CD8-positive, alpha-beta memory T cell (primary cell): Measurements from ENCODE around the gene ZFAND3. TPM values are rescaled to one million over a fixed set of nuclear protein-coding genes. Genes with fewer than 3 reads are reported as not detected.

Experiments used
- CTCF ChIA-PET: fragments of 350-600 bp; sonication (Branson Sonifier 250); formaldehyde crosslinking; loops from one replicate; lab custom pipeline; 2021; ENCODE audit warnings: antibody characterized with exemption; lab: Charles Lee
- POLR2A ChIA-PET: fragments of 350-600 bp; sonication (Branson Sonifier 250); formaldehyde crosslinking; loops from one replicate; lab custom pipeline; 2021; ENCODE audit warnings: antibody characterized with exemption; lab: Charles Lee
- DNase-seq, 5 donors: peaks; one replicate each; pipeline versions ENCODE4 v3.0.0 to v3.0.0-alpha.2; 2020 to 2022; ENCODE audit warnings: mixed read lengths in 1 of 5
- H3K27ac ChIP-seq: one replicate; pipeline ENCODE4 v1.7.0; 2013; ENCODE audit warnings: low read depth, mild to moderate bottlenecking, low read length, moderate library complexity
- H3K27me3 ChIP-seq: 2 replicates; pipeline ENCODE4 v1.7.0; 2013; ENCODE audit warnings: low read length, mild to moderate bottlenecking; ENCODE audit not compliant: insufficient read depth, poor library complexity, severe bottlenecking
- H3K36me3 ChIP-seq: 2 replicates; pipeline ENCODE4 v1.7.0; 2013; ENCODE audit warnings: mild to moderate bottlenecking, low read length, moderate library complexity; ENCODE audit not compliant: insufficient read depth
- H3K4me1 ChIP-seq: 2 replicates; pipeline ENCODE4 v1.7.0; 2013; ENCODE audit warnings: mild to moderate bottlenecking, low read length, moderate library complexity; ENCODE audit not compliant: insufficient read depth
- H3K4me3 ChIP-seq: 2 replicates; pipeline ENCODE4 v1.7.0; 2013; ENCODE audit warnings: mild to moderate bottlenecking, low read length
- H3K9me3 ChIP-seq: 2 replicates; pipeline ENCODE4 v1.7.0; 2013; ENCODE audit warnings: mild to moderate bottlenecking, low read length
- H3K27ac Mint-ChIP-seq, 8 donors: one replicate each; pipeline ENCODE4 v1.8.0; 2020 to 2021; ENCODE audit warnings: mixed read lengths in 8 of 8, mild to moderate bottlenecking in 6 of 8, inconsistent platforms in 3 of 8, moderate library complexity in 3 of 8
- H3K27me3 Mint-ChIP-seq, 2 donors: one replicate each; pipeline ENCODE4 v1.8.0; 2020 to 2021; ENCODE audit warnings: mixed read lengths in 2 of 2, mild to moderate bottlenecking in 1 of 2, moderate library complexity in 1 of 2
- H3K36me3 Mint-ChIP-seq, 3 donors: one replicate each; pipeline ENCODE4 v1.8.0; 2020 to 2021; ENCODE audit warnings: mixed read lengths in 3 of 3, inconsistent platforms in 1 of 3, mild to moderate bottlenecking in 1 of 3
- H3K4me1 Mint-ChIP-seq, 3 donors: one replicate each; pipeline ENCODE4 v1.8.0; 2020 to 2021; ENCODE audit warnings: mixed read lengths in 3 of 3, inconsistent platforms in 1 of 3, mild to moderate bottlenecking in 1 of 3
- H3K4me3 Mint-ChIP-seq, 7 donors: one replicate each; pipeline ENCODE4 v1.8.0; 2020 to 2021; ENCODE audit warnings: mixed read lengths in 7 of 7, mild to moderate bottlenecking in 6 of 7, moderate library complexity in 4 of 7, inconsistent platforms in 2 of 7
- H3K9me3 Mint-ChIP-seq, 5 donors: one replicate each; pipeline ENCODE4 v1.8.0; 2020 to 2022; ENCODE audit warnings: mixed read lengths in 5 of 5, mild to moderate bottlenecking in 3 of 5, moderate library complexity in 2 of 5, inconsistent platforms in 1 of 5
- polyA plus RNA-seq: library from polyadenylated mRNA; unstranded; fragments of 300-500 nt; fragmentation: Illumina TruSeq; gene quantifications from one replicate; pipeline ENCODE4 v1.2.3, GENCODE V29; 2021
- total RNA-seq, 2 experiments: library from RNA; stranded (reverse); gene quantifications; one replicate each; pipeline ENCODE4 v1.2.3, GENCODE V29; 2021

The ZFAND3 gene
- total and polyA plus RNA-seq, 3 experiments from 2014 or later, result 5.2 to 29.4 (median 29.1) TPM

DNA sequence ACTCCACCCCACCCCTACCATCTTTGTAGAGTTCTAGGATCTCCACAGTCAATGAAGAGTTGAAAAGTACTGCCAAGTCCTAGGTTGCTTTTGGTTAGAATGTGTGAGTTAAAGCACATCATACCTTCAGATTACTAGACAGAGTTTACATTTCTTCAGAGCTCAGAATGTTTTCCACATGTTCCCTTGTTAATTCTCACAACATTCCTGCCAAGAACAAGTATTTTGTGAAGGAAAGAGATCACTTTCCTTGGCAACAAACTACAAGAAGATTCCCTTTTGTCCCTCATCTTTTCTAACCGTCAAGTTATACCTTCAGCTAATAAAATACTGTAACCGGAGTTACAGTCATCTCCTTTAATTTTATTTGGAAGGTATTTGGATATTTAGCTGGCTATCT lies 266.8 kb downstream of the ZFAND3 start:
- CTCF ChIA-PET, result no interaction called here
- no peak for DNase-seq
- POLR2A ChIA-PET, result no interaction called here
- Mint-ChIP-seq H3K9me3 (no peaks in the 10 kb centered on the region), H3K27me3 (no peaks in the 10 kb centered on the region), H3K4me1 (peaks cover 10 to 18% (median 14%) of the 10 kb centered on the region in 3 donors), H3K36me3 (peaks cover 19 to 56% (median 36%) of the 10 kb centered on the region in 3 donors), H3K27ac (no peak overlapping the region), H3K4me3 (no peak overlapping the region)
- no peaks in the 10 kb centered on the region for H3K9me3 ChIP-seq
- H3K36me3 ChIP-seq, result no peaks in the 10 kb centered on the region
- no peaks in the 10 kb centered on the region for H3K4me1 ChIP-seq
- no peak overlapping the region for H3K27ac ChIP-seq
- H3K27me3 ChIP-seq, result no peaks in the 10 kb centered on the region
- H3K4me3 ChIP-seq, result no peak overlapping the region

DNA sequence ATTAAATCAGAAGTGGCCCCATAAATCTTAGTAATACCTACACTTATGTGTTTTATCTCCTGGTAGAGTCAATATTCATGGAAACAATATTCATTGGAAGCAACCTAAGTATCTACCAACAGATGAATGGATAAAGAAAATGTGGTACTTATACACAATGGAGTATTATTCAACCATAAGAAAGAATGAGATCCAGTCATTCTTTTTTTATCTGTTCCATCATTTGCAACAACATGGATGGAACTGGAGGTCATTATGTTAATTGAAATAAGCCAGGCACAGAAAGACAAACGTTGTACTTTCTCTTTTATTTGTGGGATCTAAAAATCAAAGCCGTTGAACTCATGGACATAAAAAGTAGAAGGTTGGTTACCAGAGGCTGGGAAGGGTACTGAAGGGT lies 268.5 kb downstream of the ZFAND3 start:
- ChIA-PET CTCF (no interaction called here), POLR2A (no interaction called here)
- Mint-ChIP-seq H3K27me3 (no peaks in the 10 kb centered on the region), H3K9me3 (no peaks in the 10 kb centered on the region), H3K4me3 (no peak overlapping the region), H3K27ac (no peak overlapping the region), H3K36me3 (peaks cover 19 to 44% (median 28%) of the 10 kb centered on the region in 3 donors), H3K4me1 (peaks cover 10 to 15% (median 14%) of the 10 kb centered on the region in 3 donors)
- Histone ChIP-seq H3K36me3 (no peaks in the 10 kb centered on the region), H3K27me3 (no peaks in the 10 kb centered on the region), H3K4me3 (no peak overlapping the region), H3K4me1 (no peaks in the 10 kb centered on the region), H3K9me3 (no peaks in the 10 kb centered on the region), H3K27ac (no peak overlapping the region)
- no peak for DNase-seq

DNA sequence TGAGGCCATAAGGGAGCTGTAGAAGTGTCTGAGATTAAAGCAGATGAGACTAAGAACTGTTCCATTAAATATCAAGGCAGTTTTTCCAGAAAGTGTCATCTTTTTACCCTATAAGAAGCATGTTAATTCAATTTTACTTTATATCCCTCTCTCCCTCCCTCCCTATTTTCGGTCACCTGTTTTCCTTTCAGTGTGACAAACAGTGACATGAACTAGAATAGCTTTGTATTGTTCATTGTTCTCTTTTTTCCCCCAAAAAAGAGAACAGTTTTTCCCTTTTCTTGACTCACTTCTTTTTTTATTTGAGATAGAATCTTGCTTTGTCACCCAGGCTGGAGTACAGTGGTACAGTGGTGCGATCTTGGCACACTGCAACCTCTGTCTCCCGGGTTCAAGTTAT lies 269.3 kb downstream of the ZFAND3 start:
- no peak overlapping the region for H3K27ac ChIP-seq
- peaks cover 19 to 37% (median 25%) of the 10 kb centered on the region in 3 donors for H3K36me3 Mint-ChIP-seq
- no peak overlapping the region for H3K27ac Mint-ChIP-seq
- no peaks in the 10 kb centered on the region for H3K36me3 ChIP-seq
- H3K9me3 ChIP-seq, result no peaks in the 10 kb centered on the region
- H3K9me3 Mint-ChIP-seq, result no peaks in the 10 kb centered on the region
- CTCF ChIA-PET, result no interaction called here
- H3K4me1 ChIP-seq, result no peaks in the 10 kb centered on the region
- H3K27me3 Mint-ChIP-seq, result no peaks in the 10 kb centered on the region
- H3K27me3 ChIP-seq, result no peaks in the 10 kb centered on the region
- H3K4me3 Mint-ChIP-seq, result no peak overlapping the region
- no peak for DNase-seq
- POLR2A ChIA-PET, result no interaction called here
- peaks cover 10 to 15% (median 14%) of the 10 kb centered on the region in 3 donors for H3K4me1 Mint-ChIP-seq
- no peak overlapping the region for H3K4me3 ChIP-seq

GRCh38 chr6:38091613-38092012 lies 272.1 kb downstream of the ZFAND3 start:
- H3K36me3 ChIP-seq, result no peaks in the 10 kb centered on the region
- Mint-ChIP-seq H3K9me3 (no peaks in the 10 kb centered on the region), H3K4me1 (peaks cover 17 to 25% (median 22%) of the 10 kb centered on the region in 3 donors), H3K36me3 (peaks cover 8 to 15% (median 9%) of the 10 kb centered on the region in 3 donors), H3K4me3 (no peak overlapping the region), H3K27ac (peak overlapping the region in 1 of 8 donors; percentile 6), H3K27me3 (no peaks in the 10 kb centered on the region)
- no peaks in the 10 kb centered on the region for H3K9me3 ChIP-seq
- H3K27ac ChIP-seq, result no peak overlapping the region
- no peak for DNase-seq
- no peak overlapping the region for H3K4me3 ChIP-seq
- no peaks in the 10 kb centered on the region for H3K4me1 ChIP-seq
- H3K27me3 ChIP-seq, result no peaks in the 10 kb centered on the region
- CTCF ChIA-PET, result no interaction called here
- POLR2A ChIA-PET, result no interaction called here

DNA sequence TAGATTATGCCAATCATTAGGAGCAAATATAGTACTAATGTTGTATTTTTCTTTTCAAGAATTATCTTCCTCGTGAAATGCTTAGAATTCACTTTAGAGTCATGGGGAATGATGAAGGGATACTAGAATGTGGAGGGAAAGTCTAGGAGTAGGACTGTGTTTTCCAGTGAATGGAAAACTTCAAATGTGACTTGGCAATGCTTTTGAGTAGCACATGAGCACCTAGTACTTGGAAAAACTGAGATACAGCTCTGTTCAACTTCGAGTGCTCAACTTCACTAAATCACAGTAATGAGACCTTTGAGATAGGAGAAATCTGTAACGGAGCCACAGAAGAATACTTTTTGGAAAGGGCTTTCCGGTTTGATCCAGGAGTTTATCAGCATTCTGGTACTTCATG lies 272.9 kb downstream of the ZFAND3 start:
- Histone ChIP-seq H3K27me3 (no peaks in the 10 kb centered on the region), H3K4me1 (no peaks in the 10 kb centered on the region), H3K9me3 (no peaks in the 10 kb centered on the region), H3K4me3 (no peak overlapping the region), H3K27ac (no peak overlapping the region), H3K36me3 (no peaks in the 10 kb centered on the region)
- Mint-ChIP-seq H3K4me1 (peaks cover 14 to 26% (median 25%) of the 10 kb centered on the region in 3 donors), H3K36me3 (peaks cover under 1 to 7% (median 1%) of the 10 kb centered on the region in 3 donors), H3K27ac (no peak overlapping the region), H3K27me3 (no peaks in the 10 kb centered on the region), H3K4me3 (no peak overlapping the region), H3K9me3 (no peaks in the 10 kb centered on the region)
- DNase-seq, result no peak
- ChIA-PET CTCF (no interaction called here), POLR2A (no interaction called here)

GRCh38 chr6:38092964-38093363 lies 273.4 kb downstream of the ZFAND3 start:
- Histone ChIP-seq H3K4me3 (no peak overlapping the region), H3K36me3 (no peaks in the 10 kb centered on the region), H3K27ac (no peak overlapping the region), H3K27me3 (no peaks in the 10 kb centered on the region), H3K4me1 (no peaks in the 10 kb centered on the region), H3K9me3 (no peaks in the 10 kb centered on the region)
- H3K4me1 Mint-ChIP-seq, result peaks cover 14 to 27% (median 27%) of the 10 kb centered on the region in 3 donors
- DNase-seq, result no peak
- no peaks in the 10 kb centered on the region for H3K27me3 Mint-ChIP-seq
- H3K4me3 Mint-ChIP-seq, result no peak overlapping the region
- POLR2A ChIA-PET, result no interaction called here
- no peak overlapping the region for H3K27ac Mint-ChIP-seq
- H3K36me3 Mint-ChIP-seq, result peaks cover 0 to 5% (median 1%) of the 10 kb centered on the region in 3 donors
- CTCF ChIA-PET, result no interaction called here
- H3K9me3 Mint-ChIP-seq, result no peaks in the 10 kb centered on the region

- no peak overlapping the region for H3K4me3 ChIP-seq
- H3K27me3 Mint-ChIP-seq, result no peaks in the 10 kb centered on the region
These were observed 275.5 kb downstream of the ZFAND3 start for GRCh38 chr6:38095054-38095453.

DNA sequence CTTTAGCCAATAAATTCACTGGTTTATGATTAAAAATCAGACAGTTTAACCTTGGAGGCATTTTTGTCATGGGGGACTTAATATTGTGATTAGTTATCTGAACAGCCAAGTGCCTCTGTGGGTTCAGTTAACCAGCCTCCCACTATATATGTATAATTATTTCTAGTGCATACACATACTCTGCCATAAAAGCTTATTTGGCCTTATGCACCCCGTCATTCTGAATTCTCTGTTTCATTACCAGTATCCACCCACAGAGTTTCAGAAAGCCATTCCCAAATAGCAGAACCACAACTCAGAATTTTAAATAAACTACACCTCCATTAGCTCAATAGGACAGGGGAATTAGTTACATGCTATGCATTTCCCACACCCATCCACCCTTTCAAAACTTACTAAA lies 279.7 kb downstream of the ZFAND3 start:
- Histone ChIP-seq H3K36me3 (no peaks in the 10 kb centered on the region), H3K27me3 (no peaks in the 10 kb centered on the region), H3K9me3 (no peaks in the 10 kb centered on the region), H3K4me3 (no peak overlapping the region), H3K27ac (no peak overlapping the region), H3K4me1 (no peaks in the 10 kb centered on the region)
- H3K4me3 Mint-ChIP-seq, result no peak overlapping the region
- peaks cover 4 to 15% (median 9%) of the 10 kb centered on the region in 3 donors for H3K36me3 Mint-ChIP-seq
- H3K27ac Mint-ChIP-seq, result no peak overlapping the region
- DNase-seq, result no peak
- H3K9me3 Mint-ChIP-seq, result no peaks in the 10 kb centered on the region
- CTCF ChIA-PET, result no interaction called here
- POLR2A ChIA-PET, result no interaction called here
- H3K4me1 Mint-ChIP-seq, result peaks cover 14 to 47% (median 22%) of the 10 kb centered on the region in 3 donors
- no peaks in the 10 kb centered on the region for H3K27me3 Mint-ChIP-seq

More at GRCh38 chr6:38095054-38095453, 275.5 kb downstream of the ZFAND3 start:
- DNase-seq, result no peak
- Histone ChIP-seq H3K36me3 (no peaks in the 10 kb centered on the region), H3K4me1 (no peaks in the 10 kb centered on the region), H3K27me3 (no peaks in the 10 kb centered on the region), H3K27ac (no peak overlapping the region), H3K9me3 (no peaks in the 10 kb centered on the region)
- Mint-ChIP-seq H3K36me3 (peaks cover 0 to 5% (median 1%) of the 10 kb centered on the region in 3 donors), H3K4me3 (no peak overlapping the region), H3K27ac (no peak overlapping the region), H3K9me3 (no peaks in the 10 kb centered on the region), H3K4me1 (peaks cover 10 to 34% (median 22%) of the 10 kb centered on the region in 3 donors)
- ChIA-PET POLR2A (no interaction called here), CTCF (no interaction called here)
